Activated T-helper 1 cell treated with anti-CD3 and anti-CD28 coated beads, Interleukin-12 subunit alpha, Interleukin-12 subunit beta, Interleukin-2, Interleukin-4 antibody, amounts not matched to agents 30 ng/mL and 10 ng/mL and 1 ng/mL, durations not matched to agents 14 hours and 24 hours and 36 hours (primary cell): Measurements from ENCODE around the gene CEMP1. TPM values are rescaled to one million over a fixed set of nuclear protein-coding genes. Genes with fewer than 3 reads are reported as not detected.

Experiments used
- DNase-seq: peaks from one replicate; pipeline ENCODE4 v3.0.0; 2021; ENCODE audit warnings: low spot score
- H3K27ac Mint-ChIP-seq: one replicate; pipeline ENCODE4 v1.8.0; 2021; ENCODE audit warnings: mild to moderate bottlenecking, mixed read lengths
- H3K27me3 Mint-ChIP-seq: one replicate; pipeline ENCODE4 v1.8.0; 2022; ENCODE audit warnings: mild to moderate bottlenecking, moderate library complexity, mixed read lengths; ENCODE audit not compliant: insufficient read depth
- H3K36me3 Mint-ChIP-seq: one replicate; pipeline ENCODE4 v1.8.0; 2021; ENCODE audit warnings: low read depth, mixed read lengths
- H3K4me1 Mint-ChIP-seq: one replicate; pipeline ENCODE4 v1.8.0; 2021; ENCODE audit warnings: low read depth, mixed read lengths
- H3K4me3 Mint-ChIP-seq: one replicate; pipeline ENCODE4 v1.8.0; 2021; ENCODE audit warnings: mild to moderate bottlenecking, moderate library complexity, mixed read lengths
- H3K9me3 Mint-ChIP-seq: one replicate; pipeline ENCODE4 v1.8.0; 2021; ENCODE audit warnings: mixed read lengths
- intact Hi-C: fragments of 100-400 bp; cut with micrococcal nuclease; formaldehyde crosslinking; loops from one replicate; pipeline ENCODE4 v1.15.1; 2024
- total RNA-seq: library from RNA; stranded (reverse); gene quantifications from 2 replicates; pipeline ENCODE4 v1.2.3, GENCODE V29; 2022

CEMP1 gene
- total RNA-seq, 1 donor from 2014 or later = 0.23 TPM

GRCh38 chr16:2513405-2514332 is 17.5 kb downstream of the CEMP1 start, which contains the start of gene ATP6V0C:
Gene ATP6V0C, plus strand, starts transcription at chr16:2513952. Its CDS starts 152 bp downstream, at chr16:2514104.
- Mint-ChIP-seq H3K9me3 (no peaks in the 10 kb centered on the region), H3K4me1 (peaks cover 38% of the 10 kb centered on the region), H3K4me3 (peak within 1 kb of the TSS; percentile 91), H3K36me3 (peaks cover 7% of the 10 kb centered on the region), H3K27me3 (peaks cover 6% of the 10 kb centered on the region), H3K27ac (peak within 1 kb of the TSS; percentile 93)
- DNase-seq = peak; percentile 88
- intact Hi-C loops = loop anchor here (2.0 to 10.0 kb wide), 3 partner anchors 23 to 391 kb away; partner anchors contain the start of gene TBC1D24

GRCh38 chr16:2512735-2513404 is 18.3 kb downstream of the CEMP1 start:
- Mint-ChIP-seq H3K4me3 (peak overlapping the region; percentile 80), H3K36me3 (peaks cover 7% of the 10 kb centered on the region), H3K27me3 (peaks cover 6% of the 10 kb centered on the region), H3K27ac (peak overlapping the region; percentile 85), H3K4me1 (peaks cover 38% of the 10 kb centered on the region), H3K9me3 (no peaks in the 10 kb centered on the region)
- intact Hi-C loops = loop anchor here (2.0 to 10.0 kb wide), 3 partner anchors 24 to 392 kb away; partner anchors contain the start of gene TBC1D24
- DNase-seq = no peak

GRCh38 chr16:2511996-2512734 is 19.0 kb downstream of the CEMP1 start:
- no peak for DNase-seq
- intact Hi-C loops = loop anchor here (2.0 to 10.0 kb wide), 3 partner anchors 25 to 393 kb away; partner anchors contain the start of gene TBC1D24
- Mint-ChIP-seq H3K4me3 (peak overlapping the region; percentile 80), H3K9me3 (no peaks in the 10 kb centered on the region), H3K36me3 (peaks cover 7% of the 10 kb centered on the region), H3K27ac (peak overlapping the region; percentile 74), H3K27me3 (peaks cover 6% of the 10 kb centered on the region), H3K4me1 (peaks cover 34% of the 10 kb centered on the region)

DNA sequence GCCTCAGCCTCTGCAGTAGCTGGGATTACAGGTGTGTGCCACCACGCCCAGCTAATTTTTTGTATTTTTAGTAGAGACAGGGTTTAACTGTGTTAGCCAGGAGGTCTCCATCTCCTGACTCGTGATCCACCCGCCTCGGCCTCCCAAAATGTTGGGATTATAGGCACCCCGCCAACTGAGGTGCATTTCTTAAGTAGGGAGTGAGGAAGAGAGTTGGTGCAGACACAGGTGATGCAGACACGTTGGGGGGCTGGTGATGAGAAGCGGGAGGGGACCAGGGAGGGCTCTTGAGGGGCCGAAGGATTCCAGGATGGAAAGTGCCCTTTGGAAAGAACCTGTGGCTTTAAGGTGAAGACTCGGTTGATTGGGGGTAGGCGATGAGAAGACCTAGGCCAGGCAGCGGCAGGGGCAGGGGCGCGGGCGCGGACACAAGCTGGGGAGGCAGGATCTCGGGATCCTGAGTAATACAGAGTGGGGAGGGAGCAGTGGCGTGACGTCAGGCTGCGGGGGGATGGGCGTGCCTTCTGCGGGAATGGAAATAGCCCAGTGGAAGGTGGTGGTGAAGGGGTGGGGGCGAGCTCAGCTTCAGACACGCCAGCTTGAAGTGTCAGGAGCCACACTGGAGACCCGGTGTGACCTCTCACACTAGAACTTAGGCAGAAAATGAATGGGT is 19.9 kb downstream of the CEMP1 start:
- peaks cover 25% of the 10 kb centered on the region for H3K4me1 Mint-ChIP-seq
- DNase-seq = no peak
- H3K27me3 Mint-ChIP-seq = peaks cover 6% of the 10 kb centered on the region
- no peak overlapping the region for H3K27ac Mint-ChIP-seq
- no peaks in the 10 kb centered on the region for H3K9me3 Mint-ChIP-seq
- intact Hi-C loops = loop anchor here (10.0 kb wide), 1 partner anchor 394 kb away; no protein-coding TSS in a partner anchor
- peaks cover 3% of the 10 kb centered on the region for H3K36me3 Mint-ChIP-seq
- H3K4me3 Mint-ChIP-seq = no peak overlapping the region

DNA sequence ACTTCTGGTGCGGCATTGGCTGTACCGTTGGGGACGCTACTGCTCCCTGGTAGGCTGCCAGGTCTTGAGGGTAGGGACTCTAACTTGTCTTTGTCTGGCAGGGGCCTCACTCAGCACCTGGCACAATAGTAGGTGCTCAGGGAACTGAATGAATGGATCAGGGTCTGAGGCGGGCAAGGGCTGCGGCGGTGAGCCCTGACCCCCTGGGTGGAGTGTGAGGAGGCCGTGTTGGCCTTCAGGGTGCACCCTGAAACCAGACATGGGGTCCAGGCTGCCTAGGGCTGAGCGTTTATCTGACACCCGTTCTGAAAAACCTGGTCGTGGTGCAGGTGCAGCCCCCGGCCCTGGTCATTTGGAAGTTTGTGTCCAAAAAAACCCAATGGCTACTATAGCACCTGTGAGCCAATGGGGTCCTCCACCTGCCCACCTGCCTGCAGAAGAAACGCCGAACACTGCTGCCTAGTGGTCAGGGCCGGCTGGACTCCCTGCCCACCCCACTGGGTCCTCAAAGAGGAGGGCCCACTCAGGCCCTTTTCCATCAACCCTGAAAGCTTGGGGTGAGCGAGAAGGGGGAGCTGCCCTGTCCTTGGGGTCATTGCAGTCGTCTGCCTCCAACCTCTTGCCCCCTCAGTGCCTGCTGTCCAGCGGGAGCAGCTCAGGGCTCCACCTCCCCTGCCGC is 22.3 kb downstream of the CEMP1 start:
- H3K4me3 Mint-ChIP-seq = no peak overlapping the region
- H3K36me3 Mint-ChIP-seq = no peaks in the 10 kb centered on the region
- intact Hi-C loops = no loop called here
- H3K27me3 Mint-ChIP-seq = peaks cover 6% of the 10 kb centered on the region
- no peaks in the 10 kb centered on the region for H3K9me3 Mint-ChIP-seq
- H3K27ac Mint-ChIP-seq = no peak overlapping the region
- DNase-seq = no peak
- H3K4me1 Mint-ChIP-seq = peaks cover 8% of the 10 kb centered on the region

- no peak overlapping the region for H3K4me3 Mint-ChIP-seq
- intact Hi-C loops = no loop called here
- no peaks in the 10 kb centered on the region for H3K9me3 Mint-ChIP-seq
- H3K36me3 Mint-ChIP-seq = no peaks in the 10 kb centered on the region
- no peak overlapping the region for H3K27ac Mint-ChIP-seq
- peaks cover 1% of the 10 kb centered on the region for H3K4me1 Mint-ChIP-seq
- DNase-seq = no peak
- H3K27me3 Mint-ChIP-seq = peaks cover 3% of the 10 kb centered on the region
Observed at GRCh38 chr16:2507665-2508064, 23.5 kb downstream of the CEMP1 start.

DNA sequence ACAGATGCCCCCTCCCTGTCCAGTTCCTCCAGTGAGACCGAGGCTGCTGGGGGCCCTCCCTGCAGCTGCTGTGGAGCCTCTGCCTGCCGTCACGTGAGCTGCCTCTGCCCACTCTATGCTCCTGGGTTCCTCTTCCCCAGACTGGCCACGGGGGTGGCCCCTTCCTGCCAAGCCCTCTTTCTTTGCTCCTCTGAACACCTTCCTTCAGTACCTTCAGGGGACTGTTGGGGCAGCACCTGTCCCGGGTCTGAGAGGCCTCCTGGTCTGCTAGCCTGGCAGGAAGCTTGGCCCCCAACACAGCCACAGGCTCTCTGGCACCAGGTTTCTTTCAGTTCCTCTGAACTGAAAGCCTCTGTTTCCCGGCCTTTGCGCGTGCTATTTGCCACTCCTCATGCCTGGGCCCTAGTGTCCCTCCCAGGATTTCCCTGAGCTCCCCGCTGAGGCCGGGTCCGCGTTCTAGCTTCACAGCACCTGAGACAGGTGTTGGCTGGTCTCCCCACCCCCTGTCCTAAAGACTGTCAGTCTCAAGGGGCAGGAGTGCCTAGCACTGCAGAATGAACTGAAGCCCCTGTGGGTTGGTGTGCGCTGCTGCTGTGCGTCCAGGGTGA is 24.1 kb downstream of the CEMP1 start:
- Mint-ChIP-seq H3K9me3 (no peaks in the 10 kb centered on the region), H3K4me1 (no peaks in the 10 kb centered on the region), H3K36me3 (no peaks in the 10 kb centered on the region), H3K27me3 (peaks cover 3% of the 10 kb centered on the region), H3K4me3 (no peak overlapping the region), H3K27ac (no peak overlapping the region)
- DNase-seq = no peak
- intact Hi-C loops = no loop called here

DNA sequence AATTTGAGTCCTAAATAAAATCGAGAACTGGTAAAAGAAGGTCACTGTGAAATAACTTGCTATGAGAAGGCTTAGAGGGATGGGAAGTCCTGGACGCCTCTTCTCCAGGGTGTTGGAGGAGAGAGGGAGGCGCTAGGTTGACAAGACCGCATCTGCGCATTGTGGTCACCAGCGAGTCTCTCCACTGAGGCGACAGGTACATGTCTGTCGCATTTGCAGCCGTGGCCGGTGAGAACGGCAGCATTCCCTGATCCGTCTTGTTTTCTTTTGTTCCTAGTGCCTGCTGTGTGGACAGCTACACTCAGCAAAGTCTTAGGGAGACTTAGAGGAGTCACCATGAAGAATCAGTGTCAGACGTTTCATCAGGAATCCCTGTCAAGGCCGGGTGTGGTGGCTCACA is 25.5 kb downstream of the CEMP1 start:
- Mint-ChIP-seq H3K36me3 (no peaks in the 10 kb centered on the region), H3K27ac (no peak overlapping the region), H3K4me3 (no peak overlapping the region), H3K27me3 (peaks cover 1% of the 10 kb centered on the region), H3K4me1 (no peaks in the 10 kb centered on the region), H3K9me3 (no peaks in the 10 kb centered on the region)
- DNase-seq = no peak
- intact Hi-C loops = no loop called here

DNA sequence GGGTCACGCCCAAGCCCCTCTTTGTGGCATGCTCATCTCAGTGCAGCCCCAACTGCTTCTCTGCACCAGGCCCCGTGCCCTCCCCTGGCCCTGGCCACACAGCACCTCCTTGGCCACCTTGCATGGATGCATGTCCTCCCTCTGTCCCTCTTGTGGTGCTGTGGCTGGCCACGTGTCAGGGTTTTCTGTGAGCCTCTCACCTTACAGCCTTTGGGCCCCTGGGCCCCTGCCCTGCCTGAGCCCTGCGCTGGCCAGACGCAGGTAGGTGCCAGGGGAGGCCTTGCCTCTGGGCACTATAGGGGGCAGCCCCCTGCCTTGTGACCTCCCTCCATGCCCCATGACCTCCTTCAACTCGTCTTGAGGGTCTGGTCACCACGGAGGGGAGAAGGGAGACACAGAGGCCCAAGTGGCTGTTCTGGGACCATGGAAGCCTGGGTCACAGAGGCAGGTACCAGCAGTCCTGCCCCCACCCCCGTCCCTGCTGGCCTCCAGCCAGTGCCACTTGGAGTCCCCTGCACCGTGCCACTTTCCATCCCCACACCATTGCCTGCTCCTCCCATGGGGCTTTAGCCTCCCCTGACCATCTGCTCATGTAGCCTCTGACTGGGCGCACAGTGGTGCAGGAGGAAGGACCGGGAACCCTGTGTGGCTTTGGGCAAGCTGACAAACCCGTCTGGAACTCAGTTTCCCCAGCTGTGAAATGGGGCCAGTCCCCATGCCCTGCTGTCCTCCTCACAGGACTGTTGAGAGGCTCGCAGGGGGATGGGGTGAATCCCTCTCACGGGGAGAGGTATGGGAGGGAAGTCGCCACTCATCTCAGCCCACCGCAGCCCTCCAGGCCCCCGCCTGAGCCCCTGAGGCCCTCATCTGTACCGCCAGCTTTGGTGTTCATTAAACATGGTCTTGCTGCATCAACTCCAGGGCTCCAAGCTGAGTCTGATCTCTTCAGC is 29.0 kb downstream of the CEMP1 start:
- DNase-seq = no peak
- H3K4me3 Mint-ChIP-seq = no peak overlapping the region
- H3K27ac Mint-ChIP-seq = no peak overlapping the region
- no peaks in the 10 kb centered on the region for H3K27me3 Mint-ChIP-seq
- intact Hi-C loops = loop anchor here (1.0 to 2.0 kb wide), 4 partner anchors 71 to 307 kb away; partner anchors contain the start of gene RNPS1
- no peaks in the 10 kb centered on the region for H3K4me1 Mint-ChIP-seq
- no peaks in the 10 kb centered on the region for H3K9me3 Mint-ChIP-seq
- H3K36me3 Mint-ChIP-seq = no peaks in the 10 kb centered on the region

- H3K4me3 Mint-ChIP-seq = no peak overlapping the region
- peak; percentile 67 for DNase-seq
- intact Hi-C loops = loop anchor here (1.0 to 2.0 kb wide), 4 partner anchors 70 to 306 kb away; partner anchors contain the start of gene RNPS1
Observed at GRCh38 chr16:2500918-2501750, 30.1 kb downstream of the CEMP1 start.

More at GRCh38 chr16:2500918-2501750, 30.1 kb downstream of the CEMP1 start:
- H3K9me3 Mint-ChIP-seq = no peaks in the 10 kb centered on the region
- H3K36me3 Mint-ChIP-seq = no peaks in the 10 kb centered on the region
- H3K4me1 Mint-ChIP-seq = no peaks in the 10 kb centered on the region
- H3K27me3 Mint-ChIP-seq = no peaks in the 10 kb centered on the region
- H3K27ac Mint-ChIP-seq = no peak overlapping the region
